ENCODE data around the gene NAA25.

NAA25 gene

GRCh38 chr12:112025808-112026375 lies 82.7 kb downstream of the NAA25 start:
- no peak overlapping the region for H3K4me3 ChIP-seq (ENCODE audit: control insufficient read depth, low read depth, low read length)
- no peak for DNase-seq (ENCODE audit: low read depth)
- TF ChIP-seq CTCF (conservative IDR thresholded peaks at IDR 0.05; ENCODE audit: control insufficient read depth, insufficient read depth, low read depth, low read length), result no peak

- no peak for DNase-seq (ENCODE audit: low read depth)
- no peak overlapping the region for H3K4me3 ChIP-seq (ENCODE audit: control insufficient read depth, low read depth, low read length)
- no peak for TF ChIP-seq CTCF (conservative IDR thresholded peaks at IDR 0.05; ENCODE audit: control insufficient read depth, insufficient read depth, low read depth, low read length)
Observed at GRCh38 chr12:112023759-112024396, 84.7 kb downstream of the NAA25 start.

- no peak for TF ChIP-seq CTCF (conservative IDR thresholded peaks at IDR 0.05; ENCODE audit: control insufficient read depth, insufficient read depth, low read depth, low read length)
Observed at GRCh38 chr12:112022241-112023016, 86.2 kb downstream of the NAA25 start.

GRCh38 chr12:112020947-112021457 lies 87.6 kb downstream of the NAA25 start:
- no peak overlapping the region for H3K4me3 ChIP-seq (ENCODE audit: control insufficient read depth, low read depth, low read length)
- DNase-seq (ENCODE audit: low read depth), result no peak
- no peak for TF ChIP-seq CTCF (conservative IDR thresholded peaks at IDR 0.05; ENCODE audit: control insufficient read depth, insufficient read depth, low read depth, low read length)

More at GRCh38 chr12:112022241-112023016, 86.2 kb downstream of the NAA25 start:
- no peak overlapping the region for H3K4me3 ChIP-seq (ENCODE audit: control insufficient read depth, low read depth, low read length)
- DNase-seq (ENCODE audit: low read depth), result no peak

- no peak overlapping the region for H3K4me3 ChIP-seq (ENCODE audit: control insufficient read depth, low read depth, low read length)
- peak; percentile 85 for DNase-seq (ENCODE audit: low read depth)
- no peak for TF ChIP-seq CTCF (conservative IDR thresholded peaks at IDR 0.05; ENCODE audit: control insufficient read depth, insufficient read depth, low read depth, low read length)
Observed at GRCh38 chr12:112018571-112019237, 89.9 kb downstream of the NAA25 start.

- no peak overlapping the region for H3K4me3 ChIP-seq (ENCODE audit: control insufficient read depth, low read depth, low read length)
- no peak for TF ChIP-seq CTCF (conservative IDR thresholded peaks at IDR 0.05; ENCODE audit: control insufficient read depth, insufficient read depth, low read depth, low read length)
- DNase-seq (ENCODE audit: low read depth), result no peak
Observed at GRCh38 chr12:112017041-112017440, 91.5 kb downstream of the NAA25 start.

Measured in fibroblast of mammary gland (primary cell).